Measurements from ENCODE around the gene LRIT2. TPM values are rescaled to one million over a fixed set of nuclear protein-coding genes. Genes with fewer than 3 reads are reported as not detected.

The LRIT2 gene
- total RNA-seq, 1 experiment from 2014 or later: not detected

GRCh38 chr10:84232376-84232775 lies 7.0 kb upstream of the LRIT2 start:
- Histone ChIP-seq H3K36me3 (ENCODE audit: insufficient read depth, low read length, poor library complexity, severe bottlenecking) (no peaks in the 10 kb centered on the region), H3K9me3 (ENCODE audit: low read depth, low read length, poor library complexity, severe bottlenecking) (no peaks in the 10 kb centered on the region), H3K4me1 (ENCODE audit: insufficient read depth, low read length, poor library complexity, severe bottlenecking) (no peaks in the 10 kb centered on the region), H3K4me3 (ENCODE audit: low read depth, low read length, poor library complexity, severe bottlenecking) (no peak overlapping the region), H3K27ac (ENCODE audit: low read depth, low read length, poor library complexity, severe bottlenecking) (no peak overlapping the region), H3K27me3 (replicated peaks; ENCODE audit: insufficient read depth, low read depth, low read length, poor library complexity) (peaks cover 34% of the 10 kb centered on the region)
- ChIA-PET CTCF (no interaction called here), POLR2A (ENCODE audit: low non-redundant PET) (no interaction called here)
- no peak for DNase-seq (ENCODE audit: low spot score)
- intact Hi-C loops (cut with micrococcal nuclease; ENCODE audit: unreplicated experiment): no loop called here
- no peak for TF ChIP-seq CTCF (conservative IDR thresholded peaks at IDR 0.05; ENCODE audit: low read depth, low read length)
- no TSS peak for BruUV-seq (replicated peaks)

- no peak for DNase-seq (ENCODE audit: low spot score)
- Histone ChIP-seq H3K36me3 (ENCODE audit: insufficient read depth, low read length, poor library complexity, severe bottlenecking) (no peaks in the 10 kb centered on the region), H3K9me3 (ENCODE audit: low read depth, low read length, poor library complexity, severe bottlenecking) (no peaks in the 10 kb centered on the region), H3K4me3 (ENCODE audit: low read depth, low read length, poor library complexity, severe bottlenecking) (no peak overlapping the region), H3K27me3 (replicated peaks; ENCODE audit: insufficient read depth, low read depth, low read length, poor library complexity) (peaks cover 34% of the 10 kb centered on the region), H3K27ac (ENCODE audit: low read depth, low read length, poor library complexity, severe bottlenecking) (no peak overlapping the region), H3K4me1 (ENCODE audit: insufficient read depth, low read length, poor library complexity, severe bottlenecking) (no peaks in the 10 kb centered on the region)
- ChIA-PET POLR2A (ENCODE audit: low non-redundant PET) (no interaction called here), CTCF (no interaction called here)
- intact Hi-C loops (cut with micrococcal nuclease; ENCODE audit: unreplicated experiment): no loop called here
- BruUV-seq (replicated peaks): no TSS peak
- TF ChIP-seq CTCF (conservative IDR thresholded peaks at IDR 0.05; ENCODE audit: low read depth, low read length) (no peak), EZH2 (IDR thresholded peaks at IDR 0.05; ENCODE audit: borderline replicate concordance, low read depth, low read length, poor library complexity, severe bottlenecking) (no peak)
These were observed 5.0 kb upstream of the LRIT2 start for GRCh38 chr10:84230359-84230758.

GRCh38 chr10:84227810-84228209 lies 2.5 kb upstream of the LRIT2 start:
- H3K4me1 ChIP-seq (ENCODE audit: insufficient read depth, low read length, poor library complexity, severe bottlenecking): no peaks in the 10 kb centered on the region
- H3K27me3 ChIP-seq (replicated peaks; ENCODE audit: insufficient read depth, low read depth, low read length, poor library complexity): peaks cover 21% of the 10 kb centered on the region
- no peak overlapping the region for H3K27ac ChIP-seq (ENCODE audit: low read depth, low read length, poor library complexity, severe bottlenecking)
- CTCF ChIA-PET: no interaction called here
- intact Hi-C loops (cut with micrococcal nuclease; ENCODE audit: unreplicated experiment): no loop called here
- no peak for TF ChIP-seq EZH2 (IDR thresholded peaks at IDR 0.05; ENCODE audit: borderline replicate concordance, low read depth, low read length, poor library complexity, severe bottlenecking)
- no peak for TF ChIP-seq CTCF (conservative IDR thresholded peaks at IDR 0.05; ENCODE audit: low read depth, low read length)
- H3K36me3 ChIP-seq (ENCODE audit: insufficient read depth, low read length, poor library complexity, severe bottlenecking): no peaks in the 10 kb centered on the region
- BruUV-seq (replicated peaks): no TSS peak
- no peak for DNase-seq (ENCODE audit: low spot score)
- no peaks in the 10 kb centered on the region for H3K9me3 ChIP-seq (ENCODE audit: low read depth, low read length, poor library complexity, severe bottlenecking)
- POLR2A ChIA-PET (ENCODE audit: low non-redundant PET): no interaction called here
- no peak overlapping the region for H3K4me3 ChIP-seq (ENCODE audit: low read depth, low read length, poor library complexity, severe bottlenecking)
